DMS53 treated with DMSO at 0.1 percent for 48 hours (cell line): ENCODE measurements around the gene HES4.
A peak's percentile ranks its signal among the peaks of the same experiment; 100 is the strongest.
"Not testable (repeated sequence)": the region's sequence is repeated elsewhere in the genome, so short reads cannot be mapped to it uniquely, and the experiment has no call there.

Experiments used
- DNase-seq: peaks from one replicate; lab custom pipeline; 2025; ENCODE audit not compliant: unreplicated experiment; lab: John Stamatoyannopoulos, UW

HES4 gene

GRCh38 chr1:1000357-1001056, 610 bp upstream of the HES4 start:
- peak; percentile 48 for DNase-seq

- peak; percentile 22 for DNase-seq
Measured at GRCh38 chr1:998995-999724, 737 bp downstream of the HES4 start.

- DNase-seq = no peak
Measured at GRCh38 chr1:998745-998994, 1.2 kb downstream of the HES4 start.

GRCh38 chr1:997993-998744, 1.7 kb downstream of the HES4 start:
- DNase-seq = no peak

- DNase-seq = no peak
Measured at GRCh38 chr1:997713-997992, 2.2 kb downstream of the HES4 start.

GRCh38 chr1:996851-997712, 2.8 kb downstream of the HES4 start:
- no peak for DNase-seq

- DNase-seq = no peak
Measured at GRCh38 chr1:995665-996633, 3.9 kb downstream of the HES4 start.

- not testable (repeated sequence) for DNase-seq
Measured at GRCh38 chr1:994546-994945, 5.4 kb downstream of the HES4 start.

GRCh38 chr1:993379-993995, 6.4 kb downstream of the HES4 start:
- no peak for DNase-seq

GRCh38 chr1:992362-992761, 7.5 kb downstream of the HES4 start:
- DNase-seq = no peak

GRCh38 chr1:991895-992294, 8.0 kb downstream of the HES4 start:
- DNase-seq = no peak

- DNase-seq = not testable (repeated sequence)
Measured at GRCh38 chr1:991275-991674, 8.6 kb downstream of the HES4 start.

- not testable (repeated sequence) for DNase-seq
Measured at GRCh38 chr1:988061-988460, 11.8 kb downstream of the HES4 start.

- no peak for DNase-seq
Measured at GRCh38 chr1:985126-985525, 14.8 kb downstream of the HES4 start.

- DNase-seq = no peak
Measured at GRCh38 chr1:984476-984814, 15.5 kb downstream of the HES4 start.

- no peak for DNase-seq
Measured at GRCh38 chr1:983798-984475, 16.0 kb downstream of the HES4 start.

- no peak for DNase-seq
Measured at GRCh38 chr1:982765-983436, 17.0 kb downstream of the HES4 start.

- DNase-seq = no peak
Measured at GRCh38 chr1:981955-982558, 17.8 kb downstream of the HES4 start, which contains the start of gene PERM1. Gene PERM1 (minus strand): TSS chr1:982093. CDS start chr1:981029, 1,064 bp downstream.
